HG02678 (cell line): ENCODE results near the gene ATG5.
A peak's percentile ranks its signal among the peaks of the same experiment; 100 is the strongest.
"Not testable (repeated sequence)": the region's sequence is repeated elsewhere in the genome, so short reads cannot be mapped to it uniquely, and the experiment has no call there.

ENCODE experiments used
- ATAC-seq: cut with Tn5 transposase; IDR thresholded peaks from one replicate; pipeline ENCODE4 v1.9.1; 2021; ENCODE audit warnings: mild to moderate bottlenecking, moderate library complexity; ENCODE audit not compliant: unreplicated experiment

The ATG5 gene

DNA sequence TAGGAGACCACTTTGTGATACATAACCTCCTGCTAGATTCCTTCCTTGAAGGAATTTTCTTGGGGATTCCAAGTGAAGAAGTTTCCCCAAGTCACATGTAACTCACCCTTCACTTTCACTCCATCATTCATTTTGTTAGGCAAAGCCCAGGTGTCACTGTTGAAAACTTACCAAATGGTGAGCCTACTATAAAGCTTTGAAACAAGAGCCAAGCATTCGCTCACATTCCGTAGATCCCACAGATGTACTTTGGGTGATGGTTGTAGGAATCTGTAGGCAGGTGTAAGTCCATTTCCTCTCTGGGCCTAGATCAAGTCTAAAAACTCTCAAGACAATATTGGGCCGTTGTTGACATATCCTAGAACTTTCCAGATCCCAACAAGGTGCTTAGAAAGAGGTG lies 165.4 kb downstream of the ATG5 start:
- ATAC-seq: no peak

GRCh38 chr6:106159531-106159940 lies 166.0 kb downstream of the ATG5 start:
- no peak for ATAC-seq

- no peak for ATAC-seq
Observed at GRCh38 chr6:106158816-106159215, 166.7 kb downstream of the ATG5 start.

DNA sequence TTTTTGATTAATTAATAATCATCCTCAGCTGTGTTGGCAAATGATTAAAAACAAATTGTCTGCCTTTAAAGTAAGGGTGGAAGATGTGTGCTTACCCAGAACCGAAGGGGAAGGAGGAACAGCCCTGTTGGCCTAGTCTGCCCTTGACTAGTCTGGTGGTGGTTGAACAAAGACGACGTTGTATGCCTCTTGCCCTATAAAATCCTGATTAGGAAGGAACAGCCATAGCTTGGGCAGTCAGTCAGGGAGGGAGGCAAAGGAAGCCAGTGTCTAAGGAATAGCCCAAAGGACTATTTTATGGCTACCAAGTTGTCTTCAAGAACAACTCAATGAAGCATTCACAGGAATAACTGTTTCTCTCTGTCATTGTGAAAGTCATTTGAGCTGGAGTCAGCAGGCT lies 168.7 kb downstream of the ATG5 start:
- no peak for ATAC-seq

DNA sequence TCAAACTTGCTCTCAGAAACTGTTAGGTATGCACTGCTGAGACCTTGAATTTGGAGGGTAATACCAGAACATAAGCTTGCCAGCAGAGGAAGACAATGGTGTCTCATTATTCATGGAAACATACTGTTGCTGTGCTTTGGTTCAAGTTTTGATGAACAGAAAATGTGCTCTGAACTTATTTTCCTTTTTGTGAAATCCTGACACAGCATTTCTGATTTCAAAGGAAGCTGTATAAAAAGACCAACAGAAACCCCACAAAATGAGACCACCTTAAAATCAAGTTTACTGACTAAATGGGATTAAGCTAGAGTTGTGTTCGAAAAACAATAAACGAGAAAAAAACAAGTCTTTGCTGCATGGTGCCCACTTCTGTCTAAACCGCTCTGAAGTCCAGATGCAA lies 169.1 kb downstream of the ATG5 start:
- no peak for ATAC-seq

GRCh38 chr6:106155219-106155830 lies 170.2 kb downstream of the ATG5 start:
- ATAC-seq: no peak

DNA sequence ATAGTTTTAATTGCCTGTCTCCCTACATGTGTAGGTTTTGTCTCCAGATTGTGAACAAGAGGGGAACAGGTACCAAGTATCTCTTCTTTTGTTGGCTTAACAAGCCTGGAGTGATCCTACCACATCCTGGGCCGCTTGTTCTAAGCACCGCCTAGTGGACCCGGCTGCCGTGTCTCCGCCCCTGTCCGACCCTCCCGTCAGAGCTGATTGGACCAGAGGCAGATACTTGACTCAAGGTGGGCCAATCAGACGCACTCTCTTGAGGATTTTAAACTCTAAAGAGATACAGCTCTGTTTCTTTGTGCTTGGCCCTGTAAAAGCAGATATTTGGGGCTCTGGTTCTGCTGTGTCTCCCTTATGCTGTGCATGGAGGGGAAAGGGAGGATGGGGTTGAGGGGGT lies 171.2 kb downstream of the ATG5 start:
- ATAC-seq: no peak

- no peak for ATAC-seq
Observed at GRCh38 chr6:106152952-106153351, 172.6 kb downstream of the ATG5 start.

DNA sequence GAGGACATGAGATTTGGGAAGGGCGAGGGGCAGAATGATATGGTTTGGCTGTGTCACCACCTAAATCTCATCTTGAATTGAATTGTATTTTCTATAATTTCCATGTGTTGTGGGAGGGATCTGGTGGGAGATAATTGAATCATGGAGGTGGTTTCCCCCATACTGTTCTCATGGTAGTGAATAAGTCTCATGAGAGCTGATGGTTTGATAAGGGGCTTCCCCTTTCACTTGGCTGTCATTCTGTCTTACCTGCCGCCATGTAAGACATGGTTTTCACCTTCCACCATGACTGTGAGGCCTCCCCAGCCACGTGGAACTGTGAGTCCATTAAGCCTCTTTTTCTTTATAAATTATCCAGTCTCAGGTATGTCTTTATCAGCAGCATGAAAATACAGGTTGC lies 173.1 kb downstream of the ATG5 start:
- not testable (repeated sequence) for ATAC-seq

DNA sequence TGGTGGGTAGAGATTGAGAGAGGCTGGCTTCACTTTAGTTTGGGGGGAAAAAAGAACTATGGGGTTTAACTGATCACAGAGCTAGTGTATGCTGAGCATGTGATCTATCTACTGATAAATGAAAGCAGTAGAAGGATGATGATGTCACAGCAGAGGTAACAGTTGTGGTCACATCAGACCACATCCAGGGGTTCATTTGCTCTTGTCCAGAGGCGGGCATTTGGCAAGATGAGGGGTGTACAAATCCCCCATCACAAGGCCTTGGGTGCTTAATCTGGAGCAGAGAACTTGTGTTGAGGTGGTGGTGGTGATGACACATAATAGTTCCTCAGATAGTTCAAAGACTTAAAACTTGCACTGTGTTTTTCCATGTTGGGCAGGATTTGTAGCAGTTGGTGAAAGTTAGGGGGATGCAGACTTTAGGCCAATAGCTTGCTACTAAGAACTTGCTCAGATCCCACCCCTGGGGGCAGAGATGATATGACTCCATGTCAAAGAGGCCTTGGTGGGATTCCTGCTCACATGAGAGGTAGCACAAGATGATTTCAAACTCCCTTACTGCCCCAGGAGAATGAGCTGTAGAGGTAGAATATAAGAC lies 176.0 kb downstream of the ATG5 start:
- ATAC-seq: no peak

- ATAC-seq: no peak
Observed at GRCh38 chr6:106147476-106147875, 178.1 kb downstream of the ATG5 start.

DNA sequence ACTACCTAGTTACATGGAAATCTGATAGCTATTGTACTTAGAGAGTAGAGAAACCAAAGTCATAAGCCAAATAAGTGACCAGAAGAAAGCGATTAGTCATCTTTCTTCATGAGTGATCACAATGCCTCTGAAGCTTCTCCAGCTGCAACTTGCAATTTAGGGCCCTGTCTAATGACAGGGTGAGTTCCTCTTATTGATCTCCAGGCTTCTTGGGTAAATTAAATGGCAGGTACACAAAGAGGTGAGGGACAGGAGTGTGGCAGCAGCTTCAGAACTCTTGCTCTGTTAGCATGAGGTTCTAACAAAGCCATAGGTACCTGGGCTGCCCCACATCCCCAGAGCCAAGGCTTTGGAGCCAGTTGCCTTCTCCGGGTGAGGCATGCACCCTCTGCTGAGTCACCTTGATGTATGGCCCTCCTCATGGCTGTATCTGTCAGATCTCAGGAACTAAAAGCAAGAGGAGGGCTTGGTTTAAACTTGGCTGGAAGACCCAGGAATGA lies 178.7 kb downstream of the ATG5 start:
- peak; percentile 36 for ATAC-seq

GRCh38 chr6:106145741-106146227 lies 179.8 kb downstream of the ATG5 start:
- peak; percentile 34 for ATAC-seq

- ATAC-seq: no peak
Observed at GRCh38 chr6:106145144-106145543, 180.4 kb downstream of the ATG5 start.

- ATAC-seq: no peak
Observed at GRCh38 chr6:106143665-106144064, 181.9 kb downstream of the ATG5 start.

DNA sequence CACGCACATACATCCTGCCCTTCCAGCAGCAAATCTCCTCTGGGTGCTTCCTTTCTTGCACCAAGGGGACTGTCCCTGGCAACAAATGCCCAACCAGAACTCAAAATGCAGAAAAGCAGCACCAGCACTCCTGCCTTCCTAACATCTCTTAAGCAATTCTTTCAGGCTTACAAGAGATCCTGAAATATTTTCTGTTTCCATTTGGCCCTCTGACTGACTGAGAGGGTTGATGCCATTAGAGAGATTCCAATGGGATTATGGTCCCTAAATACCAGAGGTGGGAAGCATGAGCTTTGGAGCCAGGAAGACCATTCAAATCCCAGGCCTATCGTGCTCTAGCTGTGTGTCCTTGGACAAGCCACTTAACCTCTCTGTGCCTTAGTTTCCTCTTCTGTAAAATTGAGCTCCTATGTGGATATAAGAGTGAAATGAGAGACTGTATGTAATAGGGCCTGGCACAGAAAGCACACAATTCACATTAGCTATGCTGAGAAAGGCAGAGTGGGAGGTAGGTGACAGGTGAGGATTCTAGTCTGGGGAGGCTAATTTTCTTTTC lies 182.6 kb downstream of the ATG5 start:
- ATAC-seq: no peak

- ATAC-seq: peak; percentile 82
Observed at GRCh38 chr6:106141441-106142237, 183.9 kb downstream of the ATG5 start.

- ATAC-seq: no peak
Observed at GRCh38 chr6:106138151-106138550, 187.4 kb downstream of the ATG5 start.

DNA sequence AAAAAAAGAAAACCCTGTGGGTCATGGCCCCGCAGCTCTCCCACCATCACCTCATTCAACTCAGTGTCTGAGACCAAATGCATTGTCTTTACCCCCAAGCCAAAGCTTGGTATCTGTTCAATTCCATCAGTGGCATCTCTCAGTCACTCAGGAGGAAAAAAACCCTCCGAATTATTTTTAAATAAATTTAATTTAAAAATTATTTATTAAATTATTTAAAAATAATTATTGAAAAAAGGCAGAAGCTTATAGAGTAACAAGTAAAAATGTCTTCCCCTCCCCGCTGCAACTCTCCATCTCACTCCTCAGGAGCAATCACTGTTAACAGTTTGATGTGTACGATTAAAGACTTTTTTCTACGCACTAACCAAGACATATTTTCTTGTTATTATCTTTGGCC lies 188.7 kb downstream of the ATG5 start:
- no peak for ATAC-seq

DNA sequence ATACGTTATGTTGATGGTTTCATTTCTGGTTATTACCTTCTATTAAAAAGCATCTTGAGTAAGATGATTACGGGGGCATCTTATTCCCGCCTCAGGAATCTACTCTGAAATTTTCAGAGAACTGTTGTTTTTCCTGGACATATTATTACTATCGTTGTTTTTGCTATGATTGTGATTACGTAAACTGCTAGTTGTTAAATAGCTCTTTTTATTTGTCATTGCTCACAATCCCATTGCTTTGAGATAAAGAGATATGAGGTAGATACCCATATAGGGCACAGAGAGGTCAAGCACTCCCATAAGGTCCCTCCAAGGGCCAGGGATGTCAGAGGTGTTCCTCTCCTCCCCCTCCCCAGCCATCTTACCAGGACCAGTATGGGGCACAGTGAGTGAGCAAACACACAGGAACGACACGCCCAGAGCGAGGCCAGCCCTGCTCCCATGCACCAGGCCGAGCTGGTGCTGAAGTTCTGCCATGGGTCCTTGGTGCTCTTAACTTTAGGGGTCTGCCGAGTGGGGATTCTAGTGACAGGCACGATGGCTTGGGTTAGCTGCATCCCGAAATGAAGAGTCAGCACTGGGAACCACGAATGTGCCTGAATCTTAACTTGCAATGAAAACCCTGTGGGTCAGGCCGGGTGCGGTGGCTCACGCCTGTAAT lies 189.5 kb downstream of the ATG5 start:
- no peak for ATAC-seq
